CD1c-positive myeloid dendritic cell (primary cell): ENCODE data around the gene SPTB.

Experiments used
- DNase-seq: peaks from one replicate; pipeline ENCODE4 v3.0.0-alpha.2; 2016; ENCODE audit errors: extremely low spot score

SPTB gene

GRCh38 chr14:64789696-64790095 lies 90.0 kb downstream of the SPTB start:
- DNase-seq = no peak

GRCh38 chr14:64788706-64789105 lies 91.0 kb downstream of the SPTB start:
- DNase-seq = no peak

GRCh38 chr14:64787619-64788018 lies 92.1 kb downstream of the SPTB start:
- DNase-seq = no peak

- no peak for DNase-seq
Observed at GRCh38 chr14:64786296-64787149, 93.2 kb downstream of the SPTB start.

- no peak for DNase-seq
Observed at GRCh38 chr14:64784006-64784405, 95.7 kb downstream of the SPTB start.

- DNase-seq = no peak
Observed at GRCh38 chr14:64782196-64782595, 97.5 kb downstream of the SPTB start.

GRCh38 chr14:64779472-64779871 lies 100.2 kb downstream of the SPTB start:
- no peak for DNase-seq

GRCh38 chr14:64778104-64778754 lies 101.5 kb downstream of the SPTB start:
- DNase-seq = no peak

- DNase-seq = no peak
Observed at GRCh38 chr14:64777461-64777860, 102.2 kb downstream of the SPTB start.

GRCh38 chr14:64775081-64775777 lies 104.5 kb downstream of the SPTB start:
- DNase-seq = no peak

GRCh38 chr14:64774272-64774671 lies 105.4 kb downstream of the SPTB start:
- DNase-seq = no peak

- DNase-seq = no peak
Observed at GRCh38 chr14:64773577-64773976, 106.1 kb downstream of the SPTB start.

- DNase-seq = no peak
Observed at GRCh38 chr14:64773046-64773445, 106.7 kb downstream of the SPTB start.

GRCh38 chr14:64772397-64772950 lies 107.2 kb downstream of the SPTB start:
- no peak for DNase-seq

- DNase-seq = no peak
Observed at GRCh38 chr14:64771161-64771560, 108.5 kb downstream of the SPTB start.

GRCh38 chr14:64770751-64771150 lies 109.0 kb downstream of the SPTB start:
- no peak for DNase-seq

GRCh38 chr14:64769096-64770020 lies 110.3 kb downstream of the SPTB start:
- no peak for DNase-seq

- no peak for DNase-seq
Observed at GRCh38 chr14:64768401-64769095, 111.2 kb downstream of the SPTB start.

GRCh38 chr14:64767215-64767964 lies 112.3 kb downstream of the SPTB start:
- no peak for DNase-seq
